BE2C (cell line): Measurements from ENCODE around the gene CLASP1.

Experiments
- DNase-seq: peaks from one replicate; pipeline ENCODE4 v3.0.0-alpha.2; 2020
- H3K27me3 ChIP-seq: fragments of 250-450 bp; sonication (Bioruptor Pico); 2 replicates; pipeline ENCODE4 v1.5.1; 2020; ENCODE audit warnings: mild to moderate bottlenecking
- H3K36me3 ChIP-seq: fragments of 250-450 bp; sonication (Bioruptor Pico); 2 replicates; pipeline ENCODE4 v1.5.1; 2020; ENCODE audit warnings: mild to moderate bottlenecking
- H3K4me1 ChIP-seq: fragments of 250-450 bp; sonication (Bioruptor Pico); 2 replicates; pipeline ENCODE4 v1.5.1; 2020
- H3K4me3 ChIP-seq: 2 replicates; pipeline ENCODE4 v1.5.1; 2011; ENCODE audit warnings: low read depth, low read length
- H3K9me3 ChIP-seq: fragments of 250-450 bp; sonication (Bioruptor Pico); 2 replicates; pipeline ENCODE4 v1.5.1; 2020
- CTCF ChIP-seq: IDR thresholded peaks from 2 replicates; pipeline ENCODE4 v1.5.1; 2012; ENCODE audit warnings: mild to moderate bottlenecking, low read depth, low read length

Gene CLASP1

GRCh38 chr2:121418494-121419058, 230.7 kb downstream of the CLASP1 start:
- no peaks in the 10 kb centered on the region; the same call in 1 of the 2 replicates for H3K36me3 ChIP-seq
- H3K27me3 ChIP-seq, result no peaks in the 10 kb centered on the region
- H3K4me3 ChIP-seq, result no peak overlapping the region
- no peak for DNase-seq
- no peak for TF ChIP-seq CTCF
- no peaks in the 10 kb centered on the region for H3K4me1 ChIP-seq
- no peaks in the 10 kb centered on the region for H3K9me3 ChIP-seq

GRCh38 chr2:121417826-121418225, 231.4 kb downstream of the CLASP1 start:
- no peak overlapping the region for H3K4me3 ChIP-seq
- no peaks in the 10 kb centered on the region for H3K9me3 ChIP-seq
- no peak for TF ChIP-seq CTCF
- no peak for DNase-seq
- H3K4me1 ChIP-seq, result no peaks in the 10 kb centered on the region
- no peaks in the 10 kb centered on the region; the same call in 1 of the 2 replicates for H3K36me3 ChIP-seq
- H3K27me3 ChIP-seq, result no peaks in the 10 kb centered on the region

GRCh38 chr2:121415727-121416126, 233.5 kb downstream of the CLASP1 start:
- Histone ChIP-seq H3K9me3 (no peaks in the 10 kb centered on the region), H3K4me3 (no peak overlapping the region), H3K36me3 (no peaks in the 10 kb centered on the region), H3K27me3 (no peaks in the 10 kb centered on the region), H3K4me1 (no peaks in the 10 kb centered on the region)
- TF ChIP-seq CTCF, result no peak
- DNase-seq, result no peak

GRCh38 chr2:121412349-121412748, 236.9 kb downstream of the CLASP1 start:
- TF ChIP-seq CTCF, result no peak
- no peaks in the 10 kb centered on the region; the same call in 1 of the 2 replicates for H3K4me1 ChIP-seq
- H3K4me3 ChIP-seq, result no peak overlapping the region
- H3K36me3 ChIP-seq, result no peaks in the 10 kb centered on the region; the same call in 1 of the 2 replicates
- DNase-seq, result no peak
- H3K27me3 ChIP-seq, result no peaks in the 10 kb centered on the region
- no peaks in the 10 kb centered on the region for H3K9me3 ChIP-seq

- H3K36me3 ChIP-seq, result no peaks in the 10 kb centered on the region; the same call in 1 of the 2 replicates
- no peaks in the 10 kb centered on the region; the same call in 1 of the 2 replicates for H3K4me1 ChIP-seq
- no peak for DNase-seq
- no peak overlapping the region for H3K4me3 ChIP-seq
- no peaks in the 10 kb centered on the region for H3K9me3 ChIP-seq
- no peaks in the 10 kb centered on the region for H3K27me3 ChIP-seq
- no peak for TF ChIP-seq CTCF
Observed at GRCh38 chr2:121409966-121410365, 239.3 kb downstream of the CLASP1 start.

GRCh38 chr2:121409388-121409787, 239.9 kb downstream of the CLASP1 start:
- Histone ChIP-seq H3K36me3 (no peaks in the 10 kb centered on the region; the same call in 1 of the 2 replicates), H3K4me1 (no peaks in the 10 kb centered on the region; the same call in 1 of the 2 replicates), H3K9me3 (no peaks in the 10 kb centered on the region), H3K4me3 (no peak overlapping the region), H3K27me3 (no peaks in the 10 kb centered on the region)
- no peak for TF ChIP-seq CTCF
- no peak for DNase-seq
